Activated CD8-positive, alpha-beta memory T cell treated with anti-CD3 and anti-CD28 coated beads for 48 hours (primary cell): ENCODE measurements around the gene CNNM4.
"Not testable (repeated sequence)": the region's sequence is repeated elsewhere in the genome, so short reads cannot be mapped to it uniquely, and the experiment has no call there.

Source experiments
- DNase-seq, 3 experiments: peaks; one replicate each; pipeline ENCODE4 v3.0.0-alpha.2; 2020; ENCODE audit warnings: low read depth in 2 of 3, low spot score in 2 of 3

Gene CNNM4

GRCh38 chr2:96792772-96793749 is 32.4 kb downstream of the CNNM4 start:
- DNase-seq: no peak

DNA sequence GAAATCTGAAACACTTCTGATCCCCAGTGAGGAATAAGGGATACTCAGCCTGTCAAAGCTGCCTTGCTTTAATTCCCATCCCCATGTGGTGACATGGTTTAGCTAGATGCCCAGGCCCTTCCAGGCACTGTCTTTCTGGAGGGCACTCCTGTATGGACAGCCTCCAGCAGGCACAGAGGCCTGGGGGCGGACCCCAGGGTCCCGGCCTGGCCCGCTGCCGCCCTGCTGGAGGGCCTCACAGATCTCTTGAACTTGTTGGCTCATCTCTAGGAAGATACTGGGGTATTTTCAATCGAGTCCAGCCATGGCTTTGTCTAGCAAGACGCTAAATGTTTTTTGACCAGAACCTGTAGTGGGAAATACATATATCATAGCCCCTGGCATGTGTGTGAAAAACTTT is 34.4 kb downstream of the CNNM4 start:
- DNase-seq: no peak

DNA sequence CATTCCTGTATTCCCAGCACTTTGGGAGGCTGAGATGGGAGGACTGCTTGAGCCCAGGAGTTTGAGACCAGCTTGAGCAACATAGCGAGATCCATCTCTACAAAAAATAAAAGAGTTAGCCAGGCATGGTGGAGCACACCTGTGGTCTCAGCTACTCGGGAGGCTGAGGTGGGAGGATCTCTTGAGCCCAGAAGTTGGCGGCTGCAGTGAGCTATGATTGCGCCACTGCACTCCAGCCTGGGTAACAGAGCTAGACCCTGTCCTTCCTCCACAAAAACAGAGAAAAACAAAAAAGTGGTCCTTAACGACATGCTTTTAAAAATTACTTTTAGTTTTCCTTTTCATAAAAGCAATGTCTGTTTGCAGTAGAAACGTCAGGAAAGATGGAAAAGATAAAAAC is 35.8 kb downstream of the CNNM4 start:
- DNase-seq: not testable (repeated sequence)

DNA sequence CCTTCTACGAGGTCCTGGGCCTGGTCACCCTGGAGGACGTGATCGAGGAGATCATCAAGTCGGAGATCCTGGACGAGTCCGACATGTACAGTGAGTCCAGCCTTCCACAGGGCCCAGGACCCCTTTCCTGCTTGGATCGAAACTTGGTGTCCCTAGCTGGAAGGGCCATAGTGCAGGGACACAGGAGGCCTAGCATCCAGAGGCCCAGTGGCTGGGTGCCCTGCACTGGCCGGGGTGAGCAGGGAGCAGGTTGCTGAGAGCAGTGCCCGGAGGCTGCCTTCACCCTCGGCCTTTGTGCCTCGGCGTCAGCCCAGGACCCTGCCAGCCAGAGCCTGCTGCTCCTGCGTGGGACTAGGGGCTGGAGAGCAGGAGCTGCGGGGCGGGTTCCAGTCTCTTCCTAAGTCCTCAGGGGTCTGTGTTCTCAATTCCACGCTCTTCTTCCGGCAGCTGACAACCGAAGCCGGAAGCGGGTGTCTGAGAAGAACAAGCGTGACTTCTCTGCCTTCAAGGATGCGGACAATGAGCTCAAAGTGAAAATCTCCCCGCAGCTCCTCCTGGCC is 36.4 kb downstream of the CNNM4 start:
- DNase-seq: no peak

DNA sequence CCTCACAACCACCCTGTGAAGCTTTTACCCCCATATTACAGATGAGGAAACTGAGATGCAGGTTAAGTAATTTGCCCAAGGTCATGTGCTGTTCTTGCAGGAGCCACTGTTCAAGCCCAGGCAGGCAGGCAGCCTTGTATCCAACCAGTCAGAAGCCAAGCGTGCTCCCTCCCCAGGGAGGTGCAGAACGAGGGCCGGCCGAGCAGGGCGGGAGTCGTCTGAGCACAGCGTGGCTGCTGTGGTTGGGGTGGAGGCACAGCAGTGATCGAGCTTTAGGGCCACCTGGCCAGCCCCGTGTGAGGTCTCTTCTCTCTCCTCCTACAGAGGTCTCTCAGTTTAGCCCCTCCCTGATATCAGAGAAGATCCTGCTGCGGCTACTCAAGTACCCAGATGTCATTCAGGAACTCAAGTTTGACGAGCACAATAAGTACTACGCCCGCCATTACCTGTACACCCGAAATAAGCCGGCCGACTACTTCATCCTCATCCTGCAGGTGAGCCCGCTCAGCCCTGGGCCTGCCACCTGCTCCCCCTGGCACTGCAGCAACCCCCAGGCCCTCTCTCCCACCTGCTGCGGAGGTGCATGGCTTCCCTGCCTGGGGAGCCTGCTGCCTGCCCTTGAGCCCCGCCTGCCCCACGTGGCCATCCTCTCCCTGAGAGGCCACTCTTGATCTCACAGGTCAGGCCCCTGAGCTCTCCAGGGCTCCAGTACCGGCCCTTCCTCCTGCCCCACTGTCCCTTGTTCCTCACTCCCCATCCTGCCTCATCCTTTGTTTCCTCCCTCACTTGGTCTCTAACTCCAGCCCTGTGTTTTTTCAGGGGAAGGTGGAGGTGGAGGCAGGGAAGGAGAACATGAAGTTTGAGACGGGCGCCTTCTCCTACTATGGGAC is 38.3 kb downstream of the CNNM4 start:
- no peak for DNase-seq

GRCh38 chr2:96799623-96799935 is 38.9 kb downstream of the CNNM4 start:
- no peak for DNase-seq

DNA sequence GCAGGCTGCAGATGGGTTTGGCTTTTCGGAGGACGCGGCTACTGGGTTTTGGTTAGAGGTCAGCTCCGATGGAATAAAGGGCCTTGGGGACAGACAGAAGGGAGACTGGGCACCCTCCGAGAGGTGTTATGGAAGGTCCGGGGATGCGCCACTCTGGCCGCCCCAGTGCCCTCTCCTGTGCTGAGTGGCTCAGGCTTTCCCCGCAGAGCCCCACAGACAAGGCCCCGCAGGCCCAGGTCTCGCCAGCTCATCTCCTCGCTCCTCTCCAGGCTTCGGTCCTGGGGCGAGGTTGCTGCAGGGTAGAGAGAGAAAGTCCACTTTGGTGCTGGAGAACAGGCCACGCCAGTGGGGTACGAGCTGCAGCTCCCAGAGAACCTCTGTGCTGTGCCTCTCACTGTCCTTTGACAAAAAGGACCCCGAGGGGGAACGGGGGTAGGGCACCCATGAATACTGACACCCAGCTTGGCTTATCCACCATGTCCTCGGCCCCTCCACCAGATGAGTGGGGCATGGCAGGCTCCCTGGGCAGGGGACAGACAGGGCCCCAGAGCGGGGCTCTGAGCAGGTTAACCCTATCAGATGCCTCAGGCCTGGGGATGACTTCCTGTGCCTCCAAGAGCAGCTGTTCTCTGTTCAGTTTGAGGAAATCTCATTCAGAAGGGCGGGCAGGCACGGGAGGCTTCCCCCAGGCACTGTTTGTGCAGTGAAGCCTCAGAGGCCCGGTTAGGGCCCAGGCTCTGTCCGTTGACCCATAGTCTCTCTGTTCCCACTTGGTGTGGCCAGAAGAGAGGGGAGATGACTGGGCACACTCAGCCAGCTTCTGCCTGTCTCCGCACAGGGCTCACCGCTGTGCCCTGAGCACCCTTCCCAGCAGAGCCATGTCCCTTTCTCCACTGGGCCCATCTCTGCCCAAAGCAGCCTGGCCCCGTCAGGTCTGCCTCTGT is 39.6 kb downstream of the CNNM4 start:
- DNase-seq: no peak

- DNase-seq: peak; percentile 27 to 46 (median 41)
Measured at GRCh38 chr2:96801005-96801785, 40.5 kb downstream of the CNNM4 start.

- DNase-seq: no peak
Measured at GRCh38 chr2:96801786-96802595, 41.3 kb downstream of the CNNM4 start.

GRCh38 chr2:96802721-96803120 is 42.0 kb downstream of the CNNM4 start:
- no peak for DNase-seq

- DNase-seq: no peak
Measured at GRCh38 chr2:96804986-96805385, 44.3 kb downstream of the CNNM4 start.

GRCh38 chr2:96805946-96806345 is 45.2 kb downstream of the CNNM4 start:
- DNase-seq: not testable (repeated sequence)

DNA sequence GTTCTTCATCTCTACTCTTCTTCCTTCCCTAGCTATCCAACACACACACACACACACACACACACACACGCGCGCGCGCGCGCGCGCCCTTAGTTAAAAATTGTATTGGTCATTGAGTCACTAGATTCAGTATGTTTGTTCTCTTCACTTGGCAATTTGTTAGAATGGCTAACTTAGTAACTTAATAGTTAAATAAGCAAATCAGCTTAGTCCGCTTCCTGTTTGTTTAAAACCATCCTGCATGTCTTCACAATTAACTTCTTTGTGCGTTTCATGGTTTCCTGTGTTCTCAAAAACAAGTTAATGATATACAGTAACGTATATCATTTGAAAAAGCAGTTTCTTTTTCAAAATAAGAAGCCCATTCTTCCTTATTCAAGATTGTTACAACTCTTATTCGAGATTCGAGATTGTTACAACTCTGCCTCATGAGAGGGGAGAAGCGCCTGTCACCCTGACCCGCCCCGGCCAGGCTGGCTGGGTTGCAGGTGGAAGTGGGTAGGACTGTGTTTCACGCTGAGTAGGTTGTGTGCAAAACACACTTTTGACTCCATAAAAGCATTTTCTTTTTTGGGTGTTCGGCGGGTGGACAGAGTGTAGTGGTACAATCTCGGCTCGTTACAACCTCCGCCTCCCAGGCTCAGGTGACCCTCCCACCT is 45.9 kb downstream of the CNNM4 start:
- no peak for DNase-seq

GRCh38 chr2:96807127-96807471 is 46.4 kb downstream of the CNNM4 start:
- no peak for DNase-seq

DNA sequence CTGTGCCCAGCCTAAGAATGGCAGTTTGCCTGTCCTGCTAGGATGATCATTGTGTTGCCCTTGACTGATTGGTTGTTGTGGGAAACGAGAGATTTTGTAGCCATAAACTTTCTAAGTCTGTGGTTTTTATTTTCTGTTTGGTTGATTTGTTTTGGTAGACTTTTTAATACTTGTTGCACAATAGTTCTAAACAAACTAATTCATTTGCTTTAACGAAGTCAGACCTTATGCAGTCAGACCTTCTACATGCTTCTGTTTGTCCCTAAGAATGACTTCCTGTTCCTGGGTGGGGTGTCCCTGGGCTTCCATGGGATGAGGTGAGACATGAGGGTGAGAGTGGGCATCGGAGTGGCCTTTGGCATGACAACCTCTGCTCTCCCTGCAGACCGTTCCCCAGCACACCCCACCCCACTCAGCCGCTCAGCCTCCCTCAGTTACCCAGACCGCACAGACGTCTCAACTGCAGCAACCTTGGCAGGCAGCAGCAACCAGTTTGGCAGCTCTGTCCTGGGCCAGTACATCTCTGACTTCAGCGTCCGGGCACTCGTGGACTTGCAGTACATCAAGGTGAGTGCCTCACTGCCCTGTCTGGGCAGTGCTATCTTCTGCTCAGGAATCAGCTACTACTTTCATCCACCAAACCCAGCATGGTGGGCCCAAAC is 47.6 kb downstream of the CNNM4 start:
- no peak for DNase-seq

DNA sequence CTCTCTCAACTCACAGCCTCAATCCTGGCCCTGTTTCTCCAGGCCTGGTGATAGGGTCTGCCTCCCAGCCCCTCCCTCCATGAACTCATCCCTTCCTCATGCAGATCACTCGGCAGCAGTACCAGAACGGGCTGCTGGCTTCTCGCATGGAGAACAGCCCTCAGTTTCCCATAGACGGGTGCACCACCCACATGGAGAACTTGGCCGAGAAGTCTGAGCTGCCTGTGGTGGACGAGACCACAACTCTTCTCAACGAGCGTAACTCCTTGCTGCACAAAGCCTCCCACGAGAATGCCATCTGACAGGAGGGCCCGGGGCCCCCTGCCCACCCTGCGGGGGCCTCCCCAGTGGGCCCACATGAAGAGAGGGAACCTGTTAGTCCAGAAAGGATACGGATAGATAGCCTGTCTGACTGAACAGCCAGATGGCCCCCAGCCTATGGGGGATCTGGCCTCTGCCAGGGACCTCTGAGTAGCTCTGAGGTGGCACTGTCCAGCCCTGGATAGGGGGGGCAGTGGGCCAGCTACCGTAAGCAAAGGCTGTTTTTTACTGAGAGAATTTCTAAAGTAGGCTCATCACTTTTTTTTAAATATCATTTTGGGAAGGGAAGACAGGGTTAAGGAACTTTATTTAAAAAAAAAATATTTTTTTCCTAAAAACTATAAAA is 48.6 kb downstream of the CNNM4 start:
- no peak for DNase-seq

- no peak for DNase-seq
Measured at GRCh38 chr2:96809951-96810782, 49.5 kb downstream of the CNNM4 start.
